Liver (tissue), 3 donors: Measurements from ENCODE around the gene TMEM123.

Experiments
- CTCF ChIP-seq: fragments of 150-350 bp; IDR thresholded peaks from 2 replicates; pipeline ENCODE4 v1.5.1; 2017; ENCODE audit warnings: improper control_type of control experiment, low read depth, low read length; ENCODE audit not compliant: missing input control
- FOXA2 ChIP-seq: IDR thresholded peaks from 2 replicates; pipeline ENCODE4 v1.6.1; 2016; ENCODE audit warnings: antibody characterized with exemption
- RAD21 ChIP-seq, 2 donors: IDR thresholded peaks; 2 replicates each; pipeline ENCODE4 v1.6.1; 2016; ENCODE audit warnings: antibody characterized with exemption in 2 of 2, mild to moderate bottlenecking in 2 of 2
- TAF1 ChIP-seq: conservative IDR thresholded peaks from 2 replicates; pipeline ENCODE4 v1.6.1; 2016; ENCODE audit warnings: antibody characterized with exemption, mild to moderate bottlenecking
- donor health status: healthy.
- donor health status: healthy.

DNA sequence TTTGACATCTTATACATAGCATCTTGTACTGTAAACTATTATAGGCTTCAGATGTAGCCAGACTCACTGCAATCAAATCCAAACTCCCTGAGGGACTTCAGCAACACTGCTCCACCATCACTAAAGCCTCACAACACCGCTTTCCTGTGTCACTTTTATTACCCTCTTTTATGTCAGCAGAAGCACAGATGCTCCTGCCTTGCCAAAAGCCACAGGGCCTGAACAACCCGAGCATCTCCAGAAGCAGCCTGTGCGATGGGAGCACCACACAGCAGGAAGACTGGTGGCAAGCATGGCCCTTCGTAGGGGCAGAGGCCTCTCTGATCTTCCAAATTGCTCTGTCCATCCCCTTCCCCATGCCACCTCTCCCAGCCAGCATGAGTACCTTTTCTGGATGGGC lies 22.9 kb downstream of the TMEM123 start:
- TF ChIP-seq TAF1 (no peak), CTCF (no peak), FOXA2 (no peak), RAD21 (IDR thresholded peaks at IDR 0.05) (no peak)
